ENCODE data around the gene GNG8.

DNA sequence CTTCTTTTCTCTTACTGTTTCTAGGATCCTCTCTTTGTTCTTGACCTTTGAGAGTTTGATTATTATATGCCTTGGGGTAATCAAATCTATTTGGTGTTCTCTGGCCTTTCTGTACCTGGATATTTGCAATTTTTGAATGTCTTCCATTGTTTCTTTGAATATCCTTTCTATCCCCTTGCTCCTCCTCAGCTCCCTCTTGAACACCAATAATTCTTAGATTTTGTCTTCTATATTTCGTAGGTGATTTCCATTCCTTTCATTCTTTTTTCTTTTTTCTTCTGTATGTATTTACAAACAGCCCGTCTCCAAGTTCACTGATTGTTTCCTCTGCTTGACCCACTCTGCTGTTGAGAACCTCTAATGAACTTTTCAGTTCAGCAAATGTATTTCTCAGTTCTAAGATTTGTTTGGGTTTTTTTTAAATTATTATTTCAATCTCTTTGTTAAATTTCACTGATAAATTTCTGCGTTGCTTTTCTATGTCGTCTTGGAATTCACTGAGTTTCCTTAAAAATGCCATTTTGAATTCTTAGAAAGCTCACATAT, 37.6 kb downstream of the GNG8 start:
- no peak for TF ChIP-seq EZH2 (IDR thresholded peaks at IDR 0.05; ENCODE audit: borderline replicate concordance, low read depth, low read length, poor library complexity, severe bottlenecking)
- TF ChIP-seq, protein P1, sequence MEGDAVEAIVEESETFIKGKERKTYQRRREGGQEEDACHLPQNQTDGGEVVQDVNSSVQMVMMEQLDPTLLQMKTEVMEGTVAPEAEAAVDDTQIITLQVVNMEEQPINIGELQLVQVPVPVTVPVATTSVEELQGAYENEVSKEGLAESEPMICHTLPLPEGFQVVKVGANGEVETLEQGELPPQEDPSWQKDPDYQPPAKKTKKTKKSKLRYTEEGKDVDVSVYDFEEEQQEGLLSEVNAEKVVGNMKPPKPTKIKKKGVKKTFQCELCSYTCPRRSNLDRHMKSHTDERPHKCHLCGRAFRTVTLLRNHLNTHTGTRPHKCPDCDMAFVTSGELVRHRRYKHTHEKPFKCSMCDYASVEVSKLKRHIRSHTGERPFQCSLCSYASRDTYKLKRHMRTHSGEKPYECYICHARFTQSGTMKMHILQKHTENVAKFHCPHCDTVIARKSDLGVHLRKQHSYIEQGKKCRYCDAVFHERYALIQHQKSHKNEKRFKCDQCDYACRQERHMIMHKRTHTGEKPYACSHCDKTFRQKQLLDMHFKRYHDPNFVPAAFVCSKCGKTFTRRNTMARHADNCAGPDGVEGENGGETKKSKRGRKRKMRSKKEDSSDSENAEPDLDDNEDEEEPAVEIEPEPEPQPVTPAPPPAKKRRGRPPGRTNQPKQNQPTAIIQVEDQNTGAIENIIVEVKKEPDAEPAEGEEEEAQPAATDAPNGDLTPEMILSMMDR (conservative IDR thresholded peaks at IDR 0.05; ENCODE audit: low read depth, low read length), result no peak
